ENCODE measurements around the gene GLRX5. TPM values are rescaled to one million over a fixed set of nuclear protein-coding genes. Genes with fewer than 3 reads are reported as not detected.

The GLRX5 gene
- 31.8 TPM for total RNA-seq

DNA sequence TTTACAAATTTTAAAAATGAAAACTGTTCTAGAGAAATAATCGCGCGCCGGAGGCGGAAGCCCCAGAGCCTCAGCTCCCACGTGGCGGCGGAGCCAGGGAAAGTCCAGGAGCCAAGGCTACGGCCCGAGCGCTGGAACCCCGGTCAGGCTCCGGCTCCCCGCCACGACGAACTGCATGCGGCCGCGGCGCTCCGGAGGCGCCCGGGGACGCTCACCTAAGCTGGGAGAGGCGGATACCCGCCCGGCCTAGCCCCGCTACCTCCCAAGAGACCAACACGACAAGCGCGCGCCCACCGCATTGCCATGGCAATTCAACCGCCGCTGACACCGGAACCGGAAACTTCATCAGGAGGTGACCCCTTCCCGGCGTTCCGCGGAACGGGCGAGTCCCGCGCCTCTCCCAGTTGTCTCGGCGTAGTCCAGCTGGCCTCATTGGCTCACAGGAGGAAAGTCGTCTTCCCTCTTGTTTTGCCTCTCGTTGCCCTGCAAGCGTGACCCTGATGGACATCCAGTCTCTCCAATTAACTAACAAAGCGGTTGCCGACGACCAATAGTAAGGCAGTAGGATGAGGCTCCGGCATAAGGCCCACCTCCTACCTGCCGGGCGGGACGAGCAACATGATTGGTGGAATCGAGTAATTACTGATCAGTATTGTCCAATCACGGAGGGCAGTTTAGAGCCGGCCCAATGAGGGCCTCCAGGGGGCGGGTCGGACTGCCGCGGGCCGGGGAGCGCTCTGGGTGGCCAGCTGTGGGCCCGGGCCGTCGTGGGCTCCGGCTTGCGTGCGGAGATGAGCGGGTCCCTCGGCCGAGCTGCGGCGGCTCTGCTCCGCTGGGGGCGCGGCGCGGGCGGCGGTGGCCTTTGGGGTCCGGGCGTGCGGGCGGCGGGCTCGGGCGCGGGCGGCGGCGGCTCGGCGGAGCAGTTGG is at the start of gene GLRX5:
Gene GLRX5, plus strand, starts transcription at position 752 of the 927 bp plus-strand sequence. Its CDS starts 40 bp downstream, at position 792.
- peak; percentile 98 for FAIRE-seq
- peak; percentile 98 to 100 for DNase-seq (ENCODE audit: low spot score in 2 of 2)

DNA sequence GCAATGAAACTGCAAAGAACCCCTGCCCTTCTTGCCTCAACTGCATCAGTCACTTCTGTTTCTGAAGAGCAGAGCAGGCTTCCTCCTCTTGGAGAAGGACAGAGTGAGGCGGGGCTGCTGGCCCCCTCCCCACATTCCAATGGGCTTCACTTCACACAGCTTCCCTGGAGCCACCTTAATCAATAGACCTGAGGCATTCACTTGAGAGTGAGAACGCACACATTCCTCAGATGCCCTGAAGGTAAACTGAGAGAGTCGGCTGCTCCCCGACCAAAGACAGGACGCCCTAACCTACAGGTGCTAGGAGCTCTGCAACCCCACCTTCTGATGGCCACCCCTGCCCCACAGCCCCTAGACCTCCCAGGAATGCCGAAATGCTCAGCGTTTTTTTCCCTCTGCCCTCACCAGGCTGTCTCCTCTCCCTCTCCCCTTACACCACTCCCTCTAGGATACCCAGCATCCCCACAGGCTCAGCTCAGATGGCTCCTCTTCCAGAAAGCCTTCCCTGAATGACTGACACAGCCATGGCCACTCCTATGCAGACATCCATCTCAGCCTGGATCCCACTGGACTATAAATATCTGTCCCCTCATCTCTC is 49.5 kb upstream of the GLRX5 start:
- no peak for DNase-seq (ENCODE audit: low spot score in 2 of 2)
- FAIRE-seq, result no peak

DNA sequence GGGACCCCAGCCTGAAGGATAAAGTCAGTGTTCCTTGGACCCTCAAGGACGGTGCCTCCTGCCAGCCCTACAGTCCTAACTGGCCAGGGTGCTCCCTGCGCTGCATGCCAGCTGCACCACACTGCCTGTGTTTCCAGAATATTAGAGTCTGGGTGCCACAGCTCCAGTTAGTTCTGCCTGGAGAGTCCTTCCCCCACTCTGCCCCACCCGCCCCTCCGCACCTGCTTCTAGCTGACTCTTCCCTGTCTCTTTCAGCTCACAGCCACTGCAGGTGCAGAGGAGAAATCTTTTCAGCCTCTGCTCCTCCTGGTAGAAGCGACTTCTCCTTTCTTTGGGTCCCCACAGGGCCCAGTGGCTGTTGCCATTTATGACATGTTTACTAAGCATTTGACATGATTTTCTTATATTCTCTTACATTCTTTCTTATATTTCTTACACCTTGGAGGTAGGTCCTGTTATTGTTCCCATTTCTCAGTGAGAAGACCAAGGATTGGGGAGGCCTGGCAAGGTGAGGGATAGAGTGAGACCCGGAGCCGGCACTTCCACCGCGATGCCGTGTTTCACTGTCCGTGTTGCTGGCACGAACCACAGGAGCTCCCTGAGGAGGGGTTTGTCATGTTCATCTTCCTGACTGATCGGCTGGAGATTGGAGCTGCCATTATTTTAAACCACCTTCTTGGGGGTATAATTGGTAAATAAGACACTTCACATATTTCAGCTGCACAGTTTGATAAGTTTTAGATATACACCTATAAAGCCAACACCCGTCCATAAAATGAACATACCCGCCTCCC is 47.8 kb upstream of the GLRX5 start:
- no peak for FAIRE-seq
- DNase-seq (ENCODE audit: low spot score in 2 of 2), result no peak

DNA sequence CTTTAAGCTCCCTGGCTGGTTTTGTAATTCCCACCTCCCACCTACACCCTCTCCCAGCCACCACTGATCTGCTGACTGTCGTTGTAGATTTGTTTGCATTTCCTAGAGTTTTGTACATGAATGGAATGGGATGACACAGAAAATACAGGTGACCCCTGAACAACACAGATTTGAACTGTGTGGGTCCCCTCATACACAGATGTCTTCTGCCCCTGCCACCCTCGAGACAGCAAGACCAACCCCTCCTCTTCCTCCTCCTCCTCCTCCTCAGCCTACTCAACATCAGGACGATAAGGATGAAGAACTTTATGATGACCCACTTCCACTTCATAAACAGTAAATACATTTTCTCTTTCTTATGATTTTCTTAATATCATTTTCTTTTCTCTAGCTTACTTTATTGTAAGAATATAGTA is 47.2 kb upstream of the GLRX5 start:
- DNase-seq (ENCODE audit: low spot score in 2 of 2) (no peak), FAIRE-seq (no peak)

DNA sequence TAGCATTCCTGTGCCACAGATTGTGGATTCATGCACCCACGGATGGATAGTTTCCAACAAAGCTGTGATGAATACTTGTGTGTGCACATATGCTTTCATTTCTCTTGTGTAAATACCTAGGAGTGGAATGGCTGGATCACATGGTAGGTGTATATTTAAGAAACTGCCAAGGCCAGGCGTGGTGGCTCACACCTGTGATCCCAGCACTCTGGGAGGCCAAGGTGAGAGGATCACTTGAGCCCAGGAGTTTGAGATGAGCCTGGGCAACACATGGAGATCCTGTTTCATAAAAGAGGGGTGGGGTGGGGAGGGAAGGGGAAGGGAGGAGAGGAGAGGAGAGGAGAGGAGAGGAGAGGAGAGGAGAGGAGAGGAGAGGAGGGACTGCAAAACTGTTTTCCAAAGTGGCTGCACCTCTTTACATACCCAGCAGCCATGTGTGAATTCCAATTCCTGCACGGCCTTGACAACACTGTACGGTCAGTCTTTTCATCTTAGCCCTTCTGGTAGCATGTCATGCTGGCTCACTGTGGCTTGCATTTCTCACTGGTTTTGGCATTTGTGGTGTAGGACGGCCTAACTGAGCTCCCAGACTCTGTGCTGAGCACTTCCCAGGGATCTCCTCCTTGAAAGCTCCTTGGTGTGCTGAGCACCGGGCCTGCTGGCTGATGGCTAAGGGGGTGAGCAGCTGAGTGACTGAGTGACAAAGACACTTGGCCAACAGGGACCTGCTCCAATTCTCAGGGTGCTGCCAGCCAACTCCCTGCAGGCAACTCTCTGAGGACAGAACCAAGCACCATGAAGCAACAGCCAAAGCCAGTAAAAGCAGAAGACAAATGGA is 46.3 kb upstream of the GLRX5 start:
- DNase-seq (ENCODE audit: low spot score in 2 of 2) (no peak), FAIRE-seq (no peak)

DNA sequence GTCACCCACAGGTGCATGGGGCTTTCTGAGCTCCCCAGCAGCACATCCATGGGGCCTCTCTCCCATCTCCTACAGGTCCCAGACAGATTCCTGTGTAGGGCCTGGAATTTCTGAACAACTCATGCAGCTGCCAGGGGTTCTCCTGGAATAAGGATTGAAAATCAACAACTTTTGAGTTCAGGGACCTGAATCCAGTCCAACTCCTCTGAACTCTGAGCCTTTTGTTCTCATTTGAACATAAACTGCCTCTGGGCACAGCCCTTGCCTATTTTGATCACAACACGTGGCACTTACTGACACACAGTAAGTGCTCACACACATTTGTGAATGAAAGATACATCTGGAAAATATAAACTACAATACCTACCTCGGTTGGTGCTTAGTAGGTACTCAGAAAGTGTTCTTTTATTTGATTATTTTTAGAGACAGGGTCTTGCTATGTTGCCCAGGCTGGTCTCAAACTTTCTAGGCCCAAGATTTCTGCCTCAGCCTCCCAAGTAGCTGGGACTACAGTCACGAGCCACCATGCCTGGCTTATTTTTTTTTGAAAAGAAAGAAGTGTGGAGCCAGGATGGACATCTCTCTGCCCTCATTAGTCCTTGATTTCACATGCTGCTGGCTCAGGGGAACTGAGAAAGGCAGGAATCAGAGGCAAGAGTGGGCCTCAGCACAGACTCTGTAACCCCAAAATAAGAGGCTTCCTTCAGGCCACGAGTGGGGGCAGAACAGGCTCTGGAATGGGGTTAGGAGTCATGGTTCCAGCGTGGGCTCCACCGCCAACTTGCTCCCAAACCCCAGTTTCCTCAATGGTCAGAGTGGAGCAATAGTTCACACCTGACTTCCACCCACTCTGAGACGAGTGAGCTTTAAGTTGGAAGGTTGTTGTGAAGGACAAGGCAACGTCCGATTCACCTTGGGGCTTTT is 45.4 kb upstream of the GLRX5 start:
- FAIRE-seq, result no peak
- no peak for DNase-seq (ENCODE audit: low spot score in 2 of 2)

DNA sequence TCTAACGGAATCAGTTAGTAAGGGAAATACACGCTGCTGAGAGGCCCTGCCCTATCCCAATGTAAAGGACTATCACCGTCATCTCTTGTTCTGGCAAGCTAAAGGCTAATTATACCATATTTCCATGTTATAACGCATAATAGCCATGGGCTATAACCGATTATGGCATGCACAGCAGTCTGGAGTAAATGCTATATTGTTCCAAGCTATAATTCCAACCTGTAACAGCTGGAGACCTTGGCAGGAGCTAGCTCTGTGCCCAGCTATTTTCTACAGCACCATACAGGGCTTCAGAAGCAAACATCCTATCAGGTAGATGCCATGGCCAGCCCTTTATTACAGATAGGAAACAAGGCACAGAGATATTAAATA is 44.7 kb upstream of the GLRX5 start:
- FAIRE-seq, result no peak
- DNase-seq (ENCODE audit: low spot score in 2 of 2), result no peak

DNA sequence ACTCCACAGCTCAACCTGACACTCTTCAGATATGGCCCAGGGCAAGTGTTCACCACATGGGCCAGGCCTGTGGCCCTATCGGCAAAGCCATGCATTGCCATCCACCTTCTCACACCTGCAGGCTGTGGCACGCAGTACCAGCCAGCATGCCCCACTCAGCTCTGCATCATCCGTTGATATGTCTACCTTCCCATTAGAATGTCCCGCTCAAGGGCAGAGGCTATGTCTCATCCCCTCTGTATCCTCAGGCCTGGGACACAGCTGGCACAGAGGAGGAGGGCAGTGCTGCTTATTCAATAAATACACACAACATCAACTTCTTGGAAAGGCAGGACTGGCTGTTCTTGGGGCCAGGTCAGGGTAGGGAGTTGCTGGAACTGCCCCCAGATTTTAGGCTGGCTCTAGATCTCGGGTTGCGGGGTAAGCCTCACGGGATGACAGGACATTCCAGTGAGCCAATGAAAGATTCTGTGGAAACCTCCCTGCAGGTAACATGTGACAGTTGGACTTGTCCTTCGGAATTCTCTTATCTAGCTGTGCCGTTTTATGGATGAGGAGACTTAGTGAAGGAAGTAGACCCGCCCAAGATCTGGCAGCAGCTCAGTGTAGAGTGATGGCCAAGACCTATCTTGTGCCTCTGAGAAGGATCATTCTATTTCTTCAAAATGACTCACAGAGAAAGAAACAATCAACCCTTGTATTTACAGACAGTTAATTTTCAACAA is 44.0 kb upstream of the GLRX5 start:
- no peak for FAIRE-seq

DNA sequence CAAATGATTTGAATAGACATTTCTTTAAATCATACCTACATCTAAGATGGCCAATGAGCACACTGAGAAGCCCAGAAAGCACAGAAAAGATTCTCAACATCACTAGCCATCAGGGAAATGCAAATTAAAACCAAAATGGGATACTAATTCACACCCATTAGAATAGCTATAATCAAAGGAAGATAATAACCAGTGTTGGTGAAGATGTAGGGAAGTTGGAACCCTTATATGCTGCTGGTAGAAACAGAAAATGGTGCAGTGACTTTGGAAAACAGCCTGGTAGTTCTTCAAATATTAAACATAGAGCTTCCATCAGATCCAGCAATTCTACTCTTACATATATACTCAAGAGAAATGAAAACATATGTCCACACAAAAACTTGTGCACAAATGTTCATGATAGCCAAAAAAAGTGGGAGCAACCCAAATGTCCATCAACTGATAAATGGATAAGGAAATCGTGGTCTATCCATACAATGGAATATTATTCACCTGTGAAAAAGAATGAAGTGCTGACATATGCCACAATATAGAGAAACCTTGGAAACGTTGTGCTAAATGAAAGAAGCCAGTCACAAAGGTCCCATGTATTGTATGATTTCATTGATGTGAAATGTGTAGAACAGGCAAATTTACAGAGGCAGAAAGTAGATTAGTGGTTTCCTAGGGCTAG is 42.8 kb upstream of the GLRX5 start:
- FAIRE-seq (no peak), DNase-seq (ENCODE audit: low spot score in 2 of 2) (no peak)

More for the DNA sequence above, 44.0 kb upstream of the GLRX5 start:
- no peak for DNase-seq (ENCODE audit: low spot score in 2 of 2)

DNA sequence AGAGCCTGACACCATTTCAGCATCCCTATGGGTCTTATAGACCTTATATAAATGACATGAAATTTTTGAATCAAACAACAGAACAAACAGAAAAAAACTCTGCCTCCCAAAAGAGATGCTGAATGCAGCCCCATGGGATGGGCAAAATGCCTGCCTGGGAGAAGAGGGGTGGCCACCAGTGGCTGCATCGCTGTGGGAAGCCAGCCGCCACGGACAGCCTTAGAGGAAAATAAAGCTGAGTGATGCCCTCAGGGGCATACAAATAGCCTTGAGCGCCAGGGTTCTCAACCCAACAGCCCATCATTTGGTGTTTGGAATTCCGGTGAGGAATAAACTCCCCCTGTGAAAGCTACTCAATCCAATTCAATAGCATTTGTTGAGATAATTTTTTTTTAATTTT is 41.3 kb upstream of the GLRX5 start:
- no peak for FAIRE-seq

DNA sequence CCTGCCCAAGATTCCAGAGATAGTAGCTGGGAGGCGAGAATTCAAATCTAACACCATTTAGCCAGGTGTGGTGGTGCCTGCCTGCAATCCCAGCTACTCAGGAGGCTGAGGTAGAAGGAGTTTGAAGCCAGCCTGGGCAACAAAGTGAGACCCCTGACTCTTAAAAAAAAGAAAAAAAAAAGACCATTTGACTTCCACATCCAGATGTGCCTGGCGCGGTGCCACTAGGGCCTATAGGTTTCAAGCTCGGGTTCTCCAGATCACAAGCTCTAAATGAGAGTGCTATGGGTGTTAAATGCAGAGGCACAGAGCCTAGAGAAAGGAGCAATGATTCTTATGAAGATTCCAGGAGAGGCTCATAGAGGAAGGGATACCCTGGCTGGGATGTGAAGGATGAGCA is 40.9 kb upstream of the GLRX5 start:
- FAIRE-seq (no peak), DNase-seq (ENCODE audit: low spot score in 2 of 2) (no peak)

More for the DNA sequence above, 41.3 kb upstream of the GLRX5 start:
- no peak for DNase-seq (ENCODE audit: low spot score in 2 of 2)

DNA sequence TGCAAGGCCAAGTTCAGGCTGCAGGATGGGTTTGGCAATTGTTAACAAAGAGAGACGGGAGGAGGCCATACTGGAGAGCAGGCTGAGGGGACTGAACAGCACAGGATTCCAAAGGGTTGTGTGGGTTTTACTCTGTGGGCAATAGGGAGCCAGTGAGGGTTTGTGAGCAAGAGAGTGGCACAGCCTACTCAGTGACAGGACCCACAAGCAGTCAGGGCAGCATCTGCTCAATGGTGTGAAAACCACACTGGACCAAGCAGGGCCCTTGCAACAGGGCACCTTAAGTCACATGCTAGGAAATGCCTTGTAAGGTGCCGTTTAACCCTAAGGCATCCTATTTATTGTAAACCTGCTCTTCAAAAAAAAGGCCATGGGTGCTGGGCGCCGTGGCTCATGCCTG is 40.4 kb upstream of the GLRX5 start:
- no peak for FAIRE-seq

DNA sequence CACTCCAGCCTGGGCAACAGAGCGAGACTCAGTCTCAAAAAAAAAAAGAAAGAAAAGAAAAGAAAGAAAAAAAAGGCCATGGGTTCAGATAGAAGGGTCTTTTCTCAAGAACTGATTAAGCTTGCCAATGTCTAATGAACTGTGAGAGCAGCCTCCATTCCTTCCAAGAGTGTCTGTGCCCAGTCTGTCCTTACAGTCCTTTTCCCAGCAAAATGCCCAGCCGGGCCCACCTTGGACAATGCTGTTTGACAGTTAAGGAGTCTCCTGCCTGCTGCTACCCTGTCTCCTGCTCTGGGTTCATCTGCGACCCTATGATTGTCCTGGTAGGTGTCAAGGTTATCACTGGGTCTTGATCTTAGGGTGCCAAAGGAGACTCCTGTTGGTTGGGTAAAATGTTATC is 39.8 kb upstream of the GLRX5 start:
- no peak for DNase-seq (ENCODE audit: low spot score in 2 of 2)
- no peak for FAIRE-seq

More for the DNA sequence above, 40.4 kb upstream of the GLRX5 start:
- DNase-seq (ENCODE audit: low spot score in 2 of 2), result no peak

DNA sequence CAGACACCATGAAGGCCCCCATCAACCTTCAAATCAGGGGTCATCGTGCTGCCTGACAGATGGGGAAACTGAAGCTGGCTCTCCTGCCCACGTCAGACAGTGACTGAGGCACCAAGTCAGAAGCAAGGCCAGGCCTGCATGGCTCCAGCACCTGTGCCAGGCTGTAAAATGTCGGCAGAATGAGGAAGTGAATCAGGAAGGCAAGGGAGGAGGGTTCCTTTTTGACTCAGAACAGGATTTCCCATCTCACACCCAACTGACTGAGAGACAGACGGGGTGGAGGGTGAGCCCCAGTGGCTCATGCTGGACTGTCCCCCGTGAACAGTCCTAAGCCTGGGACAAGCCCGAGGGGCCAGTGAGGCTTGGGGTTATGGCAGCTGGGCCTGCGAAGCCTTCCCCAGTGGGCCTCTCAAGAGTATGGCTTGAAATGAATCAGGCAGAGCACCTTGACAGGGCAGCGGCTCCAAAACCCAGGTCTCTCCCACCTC is 39.3 kb upstream of the GLRX5 start:
- FAIRE-seq (no peak), DNase-seq (ENCODE audit: low spot score in 2 of 2) (no peak)

DNA sequence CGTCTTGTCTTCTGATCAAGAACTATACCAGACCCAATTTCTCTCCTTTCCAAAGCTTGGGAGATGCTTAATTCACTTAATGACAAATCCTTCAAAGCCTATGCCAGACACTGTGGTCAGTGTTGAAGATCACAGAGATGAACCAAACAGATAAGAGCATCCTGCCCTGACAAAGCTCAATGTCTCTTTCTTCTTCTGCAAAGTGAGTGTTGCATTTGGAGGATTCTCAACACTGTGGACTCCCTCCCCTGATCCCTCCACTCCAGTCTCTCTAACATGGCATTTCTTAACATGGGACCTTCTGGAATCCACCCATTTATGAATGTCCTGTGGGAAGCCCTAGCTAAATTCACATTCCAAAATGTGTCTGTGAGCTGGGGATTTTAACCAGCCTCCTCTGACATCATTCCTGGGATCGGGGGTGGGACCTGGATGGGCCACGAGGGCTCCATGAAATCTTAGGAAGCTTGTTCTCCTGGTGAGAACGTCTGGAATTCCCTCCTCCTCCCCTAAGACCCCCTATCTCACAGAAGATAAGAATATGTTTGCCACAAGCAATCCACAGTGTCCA is 38.7 kb upstream of the GLRX5 start:
- no peak for FAIRE-seq
- no peak for DNase-seq (ENCODE audit: low spot score in 2 of 2)

DNA sequence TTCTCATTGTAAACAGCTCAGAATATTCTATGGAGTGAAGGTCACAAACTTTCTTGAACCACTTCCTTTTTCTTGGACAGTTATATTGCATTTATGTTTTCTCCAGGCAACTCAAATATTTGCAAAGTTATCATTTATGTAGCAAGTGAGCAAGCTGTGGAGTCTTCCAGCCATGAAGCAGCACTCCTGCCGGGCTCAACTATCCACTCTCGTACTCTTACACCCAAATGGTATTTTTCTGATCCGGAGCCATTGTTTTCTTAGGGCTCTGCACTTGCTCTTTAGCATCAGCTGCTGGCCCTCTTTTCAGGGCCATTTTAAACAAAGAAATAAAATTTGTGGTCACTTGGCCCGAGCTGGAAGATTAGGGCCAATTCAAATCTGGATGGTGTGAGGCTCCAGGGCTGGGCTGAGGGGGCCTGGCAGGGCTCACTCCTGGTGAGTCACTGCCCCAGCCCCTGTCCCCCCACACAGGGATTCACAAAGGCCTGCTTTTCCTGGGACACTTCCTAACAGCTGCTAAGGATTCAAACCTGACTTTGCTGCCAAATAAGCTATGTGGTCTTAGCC is 38.1 kb upstream of the GLRX5 start:
- DNase-seq (ENCODE audit: low spot score in 2 of 2) (peak in 1 of 2 donors; percentile 42), FAIRE-seq (no peak)

DNA sequence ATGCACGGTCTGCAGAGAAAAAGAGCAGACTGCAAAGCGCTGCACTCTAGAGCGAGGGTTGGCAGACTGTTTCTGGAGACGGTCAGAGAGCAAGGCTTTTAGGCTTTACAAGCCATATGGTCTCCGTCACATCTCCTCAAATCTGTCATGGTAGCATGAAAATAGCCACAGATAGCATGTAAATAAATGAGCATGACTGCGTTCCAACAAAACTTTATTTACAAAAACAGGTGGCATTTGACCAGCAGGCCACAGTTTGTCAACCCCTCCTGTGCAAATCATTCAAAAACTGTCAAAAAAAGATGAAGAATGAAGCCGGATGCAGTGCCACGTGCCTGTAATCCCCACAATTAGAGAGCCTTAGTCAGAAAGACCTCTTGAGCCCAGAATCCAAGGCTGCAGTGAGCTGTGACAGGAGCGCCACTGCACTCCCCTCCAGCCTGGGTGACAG is 37.3 kb upstream of the GLRX5 start:
- DNase-seq (ENCODE audit: low spot score in 2 of 2), result no peak

More for the DNA sequence above, 37.3 kb upstream of the GLRX5 start:
- FAIRE-seq, result no peak

Data from frontal cortex (tissue), 4 donors.